A549 (cell line): ENCODE data around the gene RAD18.

ENCODE experiments used
- BHLHE40 ChIP-seq: IDR thresholded peaks from 2 replicates; pipeline ENCODE4 v1.6.1; 2012; ENCODE audit warnings: low read depth, low read length, inconsistent platforms
- CHD2 ChIP-seq: fragments of 150-350 bp; IDR thresholded peaks from 2 replicates; pipeline ENCODE4 v1.6.1; 2014; ENCODE audit warnings: low read length; ENCODE audit not compliant: partially characterized antibody
- CTCF ChIP-seq: fragments of >200 bp; sonication (Bioruptor Twin); formaldehyde crosslinking; IDR thresholded peaks from 3 replicates; pipeline ENCODE4 v1.5.1; 2016
- EP300 ChIP-seq, 2 experiments: fragments of >200 bp; sonication (Bioruptor Twin); formaldehyde crosslinking; IDR thresholded peaks; 2 replicates in 1 of 2; 3 replicates in 1 of 2; pipeline ENCODE4 v1.6.1; 2016 to 2017
- HES2 ChIP-seq: fragments of >200 bp; sonication (Bioruptor Twin); formaldehyde crosslinking; IDR thresholded peaks from 2 replicates; pipeline ENCODE4 v1.6.1; 2016
- KDM1A ChIP-seq: fragments of 200-600 bp; sonication (generic); IDR thresholded peaks from 2 replicates; pipeline ENCODE4 v1.6.1; 2016; ENCODE audit warnings: low read depth, mild to moderate bottlenecking
- RAD21 ChIP-seq, 2 experiments: fragments of >200 bp in 1 of 2; sonication (Bioruptor Twin) in 1 of 2; formaldehyde crosslinking in 1 of 2; IDR thresholded peaks in 1 of 2; conservative IDR thresholded peaks in 1 of 2; 2 replicates in 1 of 2; 3 replicates in 1 of 2; pipeline ENCODE4 v1.6.1; 2012 to 2018; ENCODE audit warnings: inconsistent platforms in 1 of 2
- RNF2 ChIP-seq: fragments of 200-600 bp; sonication (generic); IDR thresholded peaks from 2 replicates; pipeline ENCODE4 v1.6.1; 2016; ENCODE audit warnings: low read depth, mild to moderate bottlenecking, antibody characterized with exemption, moderate library complexity, borderline replicate concordance
- TP53 ChIP-seq: fragments of 250-450 bp; sonication (Bioruptor Pico); IDR thresholded peaks from 2 replicates; pipeline ENCODE4 v1.5.0; 2021; ENCODE audit warnings: mild to moderate bottlenecking, moderate library complexity

- TF ChIP-seq RNF2 (no peak), CHD2 (no peak), CTCF (no peak), HES2 (no peak), EP300 (IDR thresholded peaks at IDR 0.05) (no peak), KDM1A (no peak), RAD21 (conservative IDR thresholded peaks at IDR 0.05 in 1 of 2, IDR thresholded peaks at IDR 0.05 in 1 of 2) (no peak), TP53 (CRISPR knock-in tag) (no peak), BHLHE40 (no peak)
Observed at GRCh38 chr3:8886546-8886945, 76.7 kb downstream of the RAD18 start.
